Stimulated activated CD4-positive, alpha-beta T cell treated with anti-CD3 and anti-CD28 coated beads, Interleukin-15, amount 100 ng/mL, for 48 hours (primary cell): Measurements from ENCODE around the gene CLCN1.
"Not testable (repeated sequence)": the region's sequence is repeated elsewhere in the genome, so short reads cannot be mapped to it uniquely, and the experiment has no call there.

ENCODE experiments used
- DNase-seq, 2 donors: peaks; one replicate each; pipeline ENCODE4 v3.0.0-alpha.2; 2020; ENCODE audit warnings: low read depth in 2 of 2

CLCN1 gene

GRCh38 chr7:143384661-143385631 lies 69.0 kb downstream of the CLCN1 start:
- DNase-seq = no peak

- no peak for DNase-seq
Measured at GRCh38 chr7:143385891-143386781, 70.2 kb downstream of the CLCN1 start.

- no peak for DNase-seq
Measured at GRCh38 chr7:143387156-143387975, 71.5 kb downstream of the CLCN1 start.

- DNase-seq = no peak
Measured at GRCh38 chr7:143388051-143388450, 72.1 kb downstream of the CLCN1 start.

- no peak for DNase-seq
Measured at GRCh38 chr7:143388491-143389101, 72.7 kb downstream of the CLCN1 start.

GRCh38 chr7:143389316-143390103 lies 73.6 kb downstream of the CLCN1 start:
- no peak for DNase-seq

GRCh38 chr7:143390104-143390772 lies 74.3 kb downstream of the CLCN1 start:
- DNase-seq = no peak

GRCh38 chr7:143390773-143391317 lies 74.9 kb downstream of the CLCN1 start:
- no peak for DNase-seq

GRCh38 chr7:143391462-143392404 lies 75.8 kb downstream of the CLCN1 start:
- DNase-seq = no peak

GRCh38 chr7:143392427-143392826 lies 76.5 kb downstream of the CLCN1 start:
- DNase-seq = not testable (repeated sequence)

- DNase-seq = no peak
Measured at GRCh38 chr7:143392875-143393266, 77.0 kb downstream of the CLCN1 start.

GRCh38 chr7:143393267-143394041 lies 77.5 kb downstream of the CLCN1 start:
- no peak for DNase-seq

GRCh38 chr7:143394068-143394467 lies 78.2 kb downstream of the CLCN1 start:
- DNase-seq = no peak

- DNase-seq = no peak
Measured at GRCh38 chr7:143394777-143395176, 78.9 kb downstream of the CLCN1 start.

GRCh38 chr7:143395187-143396149 lies 79.6 kb downstream of the CLCN1 start:
- no peak for DNase-seq

GRCh38 chr7:143396182-143396581 lies 80.3 kb downstream of the CLCN1 start:
- no peak for DNase-seq
